ENCODE measurements around the gene PKP3.

Gene PKP3

DNA sequence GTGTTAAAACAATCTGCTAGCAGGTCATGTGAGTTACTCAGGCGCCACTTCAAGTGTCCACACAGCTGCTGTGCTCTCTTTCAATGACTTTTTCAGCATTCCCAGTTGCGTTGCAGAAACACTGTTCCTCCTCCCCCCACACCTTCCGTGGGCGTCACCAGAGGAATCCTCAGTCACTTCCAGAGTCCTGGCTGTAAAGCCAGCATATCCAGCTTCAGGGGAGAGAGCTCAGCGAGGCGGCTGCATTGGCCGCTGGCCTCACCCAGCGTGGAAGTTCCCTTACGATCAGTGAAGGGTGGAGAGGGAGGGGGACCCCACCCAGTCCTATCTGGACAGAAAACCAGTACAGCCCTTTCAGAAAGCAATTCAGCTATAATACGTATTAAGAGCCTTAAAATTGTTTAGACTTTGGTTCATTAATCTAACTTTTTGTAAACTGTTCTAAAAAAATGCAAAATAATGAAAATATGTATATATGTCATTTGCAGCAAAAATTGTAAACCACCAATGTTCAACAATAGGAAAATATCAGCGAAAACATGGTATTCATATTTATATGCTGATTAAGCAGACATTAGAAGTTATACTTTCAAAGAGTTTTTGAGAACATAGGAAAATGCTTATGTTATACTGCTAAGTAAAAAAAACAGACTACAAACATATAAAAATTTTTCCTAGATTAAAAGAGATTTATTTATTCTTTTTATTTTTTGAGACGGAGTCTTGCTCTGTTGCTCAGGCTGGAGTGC lies 50.6 kb downstream of the PKP3 start:
- DNase-seq (ENCODE audit: low read depth), result peak; percentile 25

DNA sequence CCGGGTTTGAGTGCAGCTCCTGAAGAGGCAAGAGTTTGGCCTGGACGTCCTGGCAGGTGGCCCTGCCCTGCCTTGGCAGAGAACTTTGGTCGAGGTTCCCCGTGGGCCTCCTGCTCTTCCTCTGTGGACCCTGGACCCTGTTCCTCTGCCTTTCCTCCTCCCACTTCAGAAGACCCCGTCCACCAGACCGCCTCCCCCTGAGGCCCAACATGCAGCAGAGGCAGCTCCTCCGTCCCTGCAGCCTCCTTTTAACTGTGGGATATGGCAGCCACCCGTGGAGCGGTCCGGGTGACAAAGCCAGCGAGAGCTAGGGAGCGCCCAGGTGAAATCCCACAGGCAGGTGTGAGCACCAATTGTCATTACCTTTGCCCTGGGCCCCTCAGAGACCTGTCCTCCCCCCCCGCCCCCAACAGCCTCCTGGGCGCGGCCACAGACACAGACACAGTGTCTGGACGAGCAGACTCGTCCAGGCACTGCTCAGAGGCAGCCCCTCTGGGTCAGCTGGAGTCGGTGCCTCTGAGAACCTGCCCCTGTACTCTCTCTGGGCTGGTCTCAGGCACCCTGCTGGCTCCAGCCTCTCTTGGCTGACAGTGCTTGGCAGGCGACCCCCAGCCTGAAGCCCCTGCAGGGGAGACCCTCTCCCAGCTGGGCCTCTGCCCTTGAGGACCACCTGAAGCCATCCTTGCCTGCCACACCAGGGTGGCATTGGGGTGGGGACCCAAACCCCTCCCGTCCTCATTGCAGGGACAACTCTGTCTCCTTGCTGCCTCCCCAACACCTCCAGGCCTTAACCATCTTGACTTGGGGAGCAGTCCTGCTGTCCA lies 52.0 kb downstream of the PKP3 start:
- DNase-seq (ENCODE audit: low read depth), result no peak

DNA sequence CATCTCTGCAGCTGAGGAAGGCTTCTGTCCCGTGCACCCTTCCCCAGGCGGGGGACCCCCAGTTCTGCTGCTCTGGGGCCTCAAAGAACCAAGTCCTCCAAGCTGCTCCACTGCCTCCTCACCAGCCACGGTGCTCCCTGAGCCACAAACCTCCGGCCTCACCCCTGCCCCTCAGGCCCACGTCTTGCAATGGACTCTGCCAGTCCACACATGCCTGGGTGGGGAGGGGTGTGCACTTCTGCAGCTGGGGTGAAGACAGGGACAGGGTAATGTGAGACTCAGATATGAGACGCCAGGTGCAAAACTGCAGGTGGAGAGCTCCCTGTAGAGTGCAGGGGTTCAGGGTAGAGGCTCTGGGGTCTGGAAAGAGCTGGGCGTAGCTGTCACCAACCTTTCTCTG lies 52.9 kb downstream of the PKP3 start:
- no peak for DNase-seq (ENCODE audit: low read depth)

DNA sequence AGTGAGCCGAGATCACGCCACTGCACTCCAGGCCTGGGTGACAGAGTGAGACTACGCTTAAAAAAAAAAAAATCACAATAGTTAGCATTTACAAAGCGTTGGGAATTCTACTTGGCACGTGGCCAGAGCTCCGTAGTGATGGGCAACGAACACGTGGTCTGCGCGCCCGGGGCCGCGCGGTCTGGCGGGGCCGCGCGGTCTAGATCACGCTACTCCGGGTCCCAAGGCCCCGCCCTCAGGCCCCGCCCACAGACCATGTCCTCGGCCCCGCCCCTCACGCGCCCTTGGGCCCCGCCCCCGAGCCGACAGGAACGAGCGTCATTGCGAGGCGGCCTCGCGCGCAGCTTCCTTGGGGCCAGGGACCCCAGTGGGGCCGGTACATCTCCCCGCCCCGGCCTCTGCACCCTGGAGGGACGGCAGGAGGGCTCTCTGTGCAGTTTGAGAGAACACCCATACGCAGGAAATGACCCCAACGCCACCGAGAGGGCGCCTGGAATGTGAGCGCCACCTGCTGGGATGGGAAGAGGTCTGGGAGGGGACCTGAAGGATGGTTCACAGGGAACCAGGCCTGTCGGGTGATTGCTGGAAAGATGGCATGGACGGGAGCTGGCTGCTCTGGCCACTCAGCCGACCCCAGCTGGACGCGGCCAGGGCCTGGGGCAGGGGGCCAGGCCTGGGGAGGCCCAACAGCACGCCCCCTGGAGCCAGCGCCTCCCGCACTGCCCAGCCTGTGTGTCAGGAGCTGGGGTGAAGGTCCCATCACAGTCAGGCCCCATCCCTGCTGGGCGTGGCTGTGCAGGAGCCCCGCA lies 54.1 kb downstream of the PKP3 start:
- DNase-seq (ENCODE audit: low read depth), result peak; percentile 92

DNA sequence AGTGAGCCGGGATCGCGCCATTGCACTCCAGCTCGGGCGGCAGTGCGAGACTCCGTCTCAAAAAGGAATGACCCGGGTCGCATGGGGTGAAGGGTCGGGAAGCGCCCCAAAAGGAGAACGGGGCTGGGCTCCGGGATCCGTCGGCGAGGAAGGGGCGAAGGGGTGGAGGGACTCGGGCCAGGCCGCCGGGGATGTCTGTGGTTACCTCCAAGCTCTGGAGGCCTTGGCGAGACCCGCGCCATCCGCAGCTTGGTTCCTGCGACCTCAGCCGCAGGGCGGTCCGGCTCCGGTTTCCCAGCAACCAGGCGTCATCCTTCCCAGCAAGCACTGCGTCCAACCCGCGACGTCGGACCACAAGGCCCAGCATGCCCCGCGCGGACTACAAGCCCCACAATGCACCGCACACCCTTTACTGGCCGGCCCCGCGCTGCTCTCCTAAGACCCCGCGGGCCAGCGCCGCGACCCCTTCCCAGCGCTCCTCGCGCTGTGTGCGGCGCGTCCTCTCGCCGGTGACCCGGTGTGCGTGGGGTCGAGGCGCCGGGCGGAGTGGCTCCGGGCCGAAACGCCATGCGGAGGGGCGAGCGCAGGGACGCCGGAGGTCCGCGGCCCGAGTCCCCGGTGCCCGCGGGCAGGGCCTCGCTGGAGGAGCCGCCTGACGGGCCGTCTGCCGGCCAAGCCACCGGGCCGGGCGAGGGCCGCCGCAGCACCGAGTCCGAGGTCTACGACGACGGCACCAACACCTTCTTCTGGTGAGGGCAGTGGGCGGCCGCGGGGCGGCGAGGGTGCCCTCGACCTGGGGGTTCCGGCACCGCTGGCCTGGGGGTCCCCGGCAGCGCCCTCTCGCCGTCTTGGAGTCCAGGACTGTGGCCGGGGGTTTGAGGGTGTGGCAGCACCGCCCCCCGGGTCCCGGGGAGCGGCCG lies 56.1 kb downstream of the PKP3 start, which contains the start of gene PTDSS2:
Gene PTDSS2, plus strand, starts transcription at position 391 of the 920 bp plus-strand sequence. Its CDS starts 177 bp downstream, at position 568.
- DNase-seq (ENCODE audit: low read depth), result peak; percentile 97

DNA sequence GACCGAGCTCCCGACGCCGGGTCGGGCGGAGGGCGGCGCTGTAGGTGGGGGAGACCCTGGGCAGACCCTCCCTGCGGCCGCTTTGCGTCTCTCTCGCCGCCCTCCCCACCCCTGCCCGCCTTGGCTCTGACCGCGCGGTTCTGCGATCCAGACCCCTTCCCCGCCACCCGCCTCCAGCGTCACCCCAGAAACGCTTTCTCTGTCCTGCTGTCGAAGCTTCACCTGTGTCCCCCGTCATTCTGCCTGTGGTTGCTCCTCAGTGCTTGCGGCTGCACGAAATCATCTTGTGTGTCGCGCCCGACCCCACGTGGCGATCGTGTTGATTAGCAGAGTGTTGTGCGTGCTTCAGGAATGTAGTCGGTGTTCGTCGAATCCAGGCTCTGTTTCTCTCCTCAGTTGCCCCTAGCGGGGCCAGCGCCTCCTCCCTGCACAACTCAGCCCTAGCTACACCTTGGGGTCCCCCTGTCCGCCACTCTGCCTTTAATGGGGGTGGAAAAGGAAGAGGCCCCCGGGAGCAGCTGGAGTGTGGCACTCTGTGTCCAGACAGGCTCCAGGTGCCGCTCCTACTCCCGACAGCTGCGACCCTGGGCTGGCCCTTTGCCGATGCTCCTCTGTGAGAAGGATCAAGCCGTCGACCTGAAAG lies 56.9 kb downstream of the PKP3 start:
- peak; percentile 79 for DNase-seq (ENCODE audit: low read depth)

DNA sequence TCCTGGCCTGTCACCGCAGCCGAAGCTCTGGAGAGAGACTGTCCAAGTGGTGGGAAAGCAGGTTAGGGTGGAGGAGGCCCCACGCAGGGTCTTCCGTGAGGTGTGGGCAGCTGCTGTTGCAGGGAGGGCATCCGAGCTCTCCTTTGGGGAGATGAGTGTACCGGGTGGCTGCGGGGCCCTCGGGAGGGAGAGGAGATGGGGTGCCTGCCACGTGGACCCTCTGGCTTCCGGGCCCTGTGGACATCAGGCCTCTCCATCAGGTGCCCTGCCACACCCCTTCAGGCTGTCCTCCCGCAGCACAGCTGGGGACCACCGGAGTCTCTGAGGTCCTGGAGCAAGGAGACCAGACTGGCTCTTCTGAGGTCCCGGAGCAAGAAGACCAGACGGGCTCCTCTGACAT lies 57.7 kb downstream of the PKP3 start:
- DNase-seq (ENCODE audit: low read depth), result no peak

DNA sequence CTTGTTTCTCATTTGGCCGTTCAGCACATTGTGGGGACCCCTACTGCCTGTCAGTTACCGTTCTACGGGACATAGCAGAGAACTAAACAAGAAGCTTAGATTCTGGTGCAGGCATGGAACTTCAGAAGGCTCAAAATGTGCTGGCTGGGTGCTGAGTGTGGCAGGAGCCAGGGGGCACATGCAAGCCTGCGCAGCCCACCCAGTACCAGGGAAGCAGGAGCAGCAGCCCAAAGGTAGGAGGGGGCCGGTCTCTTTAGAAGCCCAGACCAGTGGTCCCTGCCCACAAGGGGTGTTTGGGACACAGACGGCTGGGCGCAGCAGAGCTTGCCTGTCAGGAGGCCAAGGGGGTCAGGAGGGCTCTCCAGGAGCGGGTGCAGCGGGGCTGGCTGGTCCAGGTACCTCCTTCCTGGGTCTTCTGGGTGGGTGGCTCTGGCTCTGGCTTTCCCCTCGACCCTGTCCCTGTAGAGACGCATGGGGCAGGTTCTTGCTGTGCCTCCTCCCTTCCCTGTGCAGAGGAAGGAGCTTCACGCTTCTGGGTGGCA lies 58.3 kb downstream of the PKP3 start:
- no peak for DNase-seq (ENCODE audit: low read depth)

DNA sequence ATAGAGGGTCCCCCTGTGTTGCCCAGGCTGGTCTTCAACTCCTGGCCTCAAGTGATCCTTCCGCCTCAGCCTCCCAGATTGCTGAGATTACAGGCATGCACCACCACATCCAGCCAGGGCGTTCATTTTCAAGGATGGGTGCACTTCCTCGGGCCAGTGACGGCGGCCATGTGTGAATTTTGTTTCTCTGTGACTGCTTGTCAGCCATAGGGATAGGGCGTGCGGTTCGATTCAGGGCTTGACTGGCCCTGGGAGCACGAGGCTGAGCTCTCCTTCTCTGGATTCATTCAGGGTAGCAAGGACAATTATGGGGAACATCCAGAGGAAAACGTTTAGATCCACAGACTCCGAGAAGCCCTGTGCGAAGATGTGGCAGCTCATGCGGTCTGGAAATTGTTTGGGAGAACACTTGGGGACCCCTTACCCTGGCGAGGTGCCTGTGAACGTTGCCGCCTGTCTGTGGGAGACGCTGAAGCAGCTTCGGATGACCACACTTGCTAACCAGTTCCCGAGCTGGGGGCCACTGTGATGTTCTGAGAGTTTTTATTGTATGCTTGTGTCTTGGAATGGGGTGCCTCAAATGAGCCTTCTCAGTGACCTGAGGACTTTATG lies 59.0 kb downstream of the PKP3 start:
- DNase-seq (ENCODE audit: low read depth), result no peak

DNA sequence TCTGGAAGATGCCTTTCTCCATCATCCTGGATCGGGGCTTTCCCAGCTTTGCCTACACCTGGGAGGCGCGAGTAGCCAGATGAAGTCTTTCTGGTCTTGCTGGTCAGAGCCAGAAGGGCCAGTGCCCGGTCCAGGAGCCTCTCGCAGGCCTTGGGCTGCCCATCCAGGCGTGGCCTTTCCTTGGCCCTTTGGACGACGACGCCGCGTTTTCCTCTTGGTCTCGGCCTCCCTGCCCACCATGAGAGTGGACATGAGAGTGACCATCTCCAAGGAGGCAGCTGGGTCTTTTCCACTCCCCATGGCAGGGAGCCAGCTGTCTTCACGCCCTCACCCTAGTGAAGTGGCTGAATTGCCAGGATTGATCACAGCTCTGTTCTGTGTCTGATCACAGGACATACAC lies 59.6 kb downstream of the PKP3 start:
- DNase-seq (ENCODE audit: low read depth), result no peak

DNA sequence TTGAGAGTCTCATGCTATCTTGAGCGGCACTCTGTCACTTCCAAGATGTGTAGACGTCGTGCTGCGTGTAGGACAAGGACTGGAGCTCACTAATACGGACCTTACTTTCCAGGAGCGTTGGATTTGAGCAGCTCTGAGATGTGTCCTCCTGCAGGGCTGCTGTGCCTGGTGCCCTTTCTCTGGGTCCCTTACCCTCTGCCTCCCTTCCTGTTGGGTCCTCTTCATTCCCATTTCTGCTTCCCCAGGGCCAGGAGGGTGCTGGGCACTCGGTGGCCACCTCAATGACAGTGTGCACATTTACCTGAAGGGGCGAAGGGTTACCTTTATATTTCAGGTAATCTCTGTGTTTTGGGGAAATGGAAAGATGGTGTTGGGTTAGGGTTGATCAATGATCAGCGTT lies 60.0 kb downstream of the PKP3 start:
- no peak for DNase-seq (ENCODE audit: low read depth)
